Calu3 (cell line): ENCODE data around the gene CDIPT. TPM values are rescaled to one million over a fixed set of nuclear protein-coding genes. Genes with fewer than 3 reads are reported as not detected.

ENCODE experiments used
- BruUV-seq: library from RNA; stranded (reverse); fragments of 400-500 nt; replicated peaks from 2 replicates; lab custom pipeline; 2021; lab: Mats Ljungman, UMichigan
- CTCF ChIA-PET: fragments of 300-600 bp; sonication (Branson Sonifier 250); formaldehyde crosslinking; loops from one replicate; lab custom pipeline; 2022; ENCODE audit warnings: antibody characterized with exemption; lab: Charles Lee
- DNase-seq: peaks from one replicate; pipeline ENCODE4 v3.0.0; 2022
- H3K27ac Mint-ChIP-seq: one replicate; pipeline ENCODE4 v1.8.0; 2022; ENCODE audit warnings: mixed read lengths; ENCODE audit not compliant: unreplicated experiment
- H3K27me3 Mint-ChIP-seq: one replicate; pipeline ENCODE4 v1.8.0; 2022; ENCODE audit warnings: mixed read lengths; ENCODE audit not compliant: unreplicated experiment
- H3K36me3 Mint-ChIP-seq: one replicate; pipeline ENCODE4 v1.8.0; 2022; ENCODE audit warnings: mild to moderate bottlenecking, moderate library complexity, mixed read lengths; ENCODE audit not compliant: insufficient read depth, unreplicated experiment
- H3K4me1 Mint-ChIP-seq: one replicate; pipeline ENCODE4 v1.8.0; 2022; ENCODE audit warnings: mild to moderate bottlenecking, low read depth, mixed read lengths; ENCODE audit not compliant: unreplicated experiment
- H3K4me3 Mint-ChIP-seq: one replicate; pipeline ENCODE4 v1.8.0; 2022; ENCODE audit warnings: mild to moderate bottlenecking, low read depth, moderate library complexity, mixed read lengths; ENCODE audit not compliant: unreplicated experiment
- H3K9me3 Mint-ChIP-seq: one replicate; pipeline ENCODE4 v1.8.0; 2022; ENCODE audit warnings: low read depth, mixed read lengths; ENCODE audit not compliant: unreplicated experiment
- intact Hi-C: fragments of 100-400 bp; cut with micrococcal nuclease; formaldehyde crosslinking; loops from one replicate; pipeline ENCODE4 v1.10.0; 2022; ENCODE audit not compliant: unreplicated experiment
- total RNA-seq: library from RNA; stranded (reverse); gene quantifications from 2 replicates; pipeline ENCODE4 v1.2.3, GENCODE V29; 2022
- TF ChIP-seq, protein P1 (sequence below): fragments of 200-600 bp; IDR thresholded peaks from one replicate; pipeline ENCODE4 v1.8.0; 2022; ENCODE audit warnings: antibody characterized with exemption; ENCODE audit not compliant: unreplicated experiment

The CDIPT gene
- total RNA-seq, 1 experiment from 2014 or later: 62.7 TPM

DNA sequence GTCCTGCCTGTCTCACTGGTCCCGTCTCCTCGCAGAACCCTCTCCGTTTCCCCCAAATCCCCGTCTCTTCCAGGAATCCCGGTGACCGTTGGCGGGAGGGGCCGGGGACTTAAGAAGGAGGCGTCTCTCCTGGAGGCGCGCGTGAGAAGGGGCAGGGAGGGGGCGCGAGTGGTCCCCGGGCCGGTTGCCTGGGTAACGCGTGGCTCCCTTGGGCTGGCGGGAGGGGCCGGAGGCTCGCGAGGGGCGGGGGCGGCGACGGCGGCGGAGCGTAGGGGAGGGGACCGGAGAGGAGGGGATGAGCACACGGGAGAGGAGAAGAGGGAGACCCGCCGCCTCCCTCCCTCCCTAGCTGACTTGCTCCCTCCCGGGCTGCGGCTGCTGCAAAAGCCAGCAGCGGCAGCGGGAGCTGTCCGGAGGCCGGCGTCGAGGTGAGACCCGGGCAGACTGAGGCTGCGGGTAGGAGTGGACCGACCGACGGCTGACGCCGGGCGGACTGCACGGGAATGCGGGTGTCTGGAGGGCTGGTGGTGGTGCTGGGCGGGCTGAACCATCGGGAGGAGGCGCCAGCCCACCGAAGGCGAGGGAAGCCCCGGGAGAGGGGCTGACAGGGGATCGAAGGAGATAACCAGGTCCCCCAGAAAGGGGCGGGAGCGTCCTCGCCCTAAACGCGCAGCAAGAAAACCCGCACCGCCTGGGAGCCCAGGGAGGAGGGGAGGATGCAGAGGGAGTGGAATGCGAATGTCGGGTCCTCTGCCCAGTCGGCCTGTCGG is 50.9 kb downstream of the CDIPT start, which contains the start of gene PRRT2:
Gene PRRT2, plus strand, starts transcription at position 298 of the 770 bp plus-strand sequence. CDS start 862 bp downstream, outside the sequence.
- TF ChIP-seq, protein P1, sequence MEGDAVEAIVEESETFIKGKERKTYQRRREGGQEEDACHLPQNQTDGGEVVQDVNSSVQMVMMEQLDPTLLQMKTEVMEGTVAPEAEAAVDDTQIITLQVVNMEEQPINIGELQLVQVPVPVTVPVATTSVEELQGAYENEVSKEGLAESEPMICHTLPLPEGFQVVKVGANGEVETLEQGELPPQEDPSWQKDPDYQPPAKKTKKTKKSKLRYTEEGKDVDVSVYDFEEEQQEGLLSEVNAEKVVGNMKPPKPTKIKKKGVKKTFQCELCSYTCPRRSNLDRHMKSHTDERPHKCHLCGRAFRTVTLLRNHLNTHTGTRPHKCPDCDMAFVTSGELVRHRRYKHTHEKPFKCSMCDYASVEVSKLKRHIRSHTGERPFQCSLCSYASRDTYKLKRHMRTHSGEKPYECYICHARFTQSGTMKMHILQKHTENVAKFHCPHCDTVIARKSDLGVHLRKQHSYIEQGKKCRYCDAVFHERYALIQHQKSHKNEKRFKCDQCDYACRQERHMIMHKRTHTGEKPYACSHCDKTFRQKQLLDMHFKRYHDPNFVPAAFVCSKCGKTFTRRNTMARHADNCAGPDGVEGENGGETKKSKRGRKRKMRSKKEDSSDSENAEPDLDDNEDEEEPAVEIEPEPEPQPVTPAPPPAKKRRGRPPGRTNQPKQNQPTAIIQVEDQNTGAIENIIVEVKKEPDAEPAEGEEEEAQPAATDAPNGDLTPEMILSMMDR: no peak
- no TSS peak for BruUV-seq
- DNase-seq: peak; percentile 47
- Mint-ChIP-seq H3K27me3 (peaks cover 39% of the 10 kb centered on the region), H3K4me3 (peak within 1 kb of the TSS; percentile 81), H3K36me3 (peaks cover 85% of the 10 kb centered on the region), H3K4me1 (peaks cover 32% of the 10 kb centered on the region), H3K9me3 (no peaks in the 10 kb centered on the region), H3K27ac (peak within 1 kb of the TSS; percentile 28)
- CTCF ChIA-PET: interaction anchor here (0.5 to 0.9 kb wide), 6 partner anchors 10 to 822 kb away, joined by 3 to 6 read pairs (median 4); partner anchors contain the start of gene KIF22
- intact Hi-C loops: loop anchor here (10.0 kb wide), 1 partner anchor 107 kb away; no protein-coding TSS in a partner anchor

DNA sequence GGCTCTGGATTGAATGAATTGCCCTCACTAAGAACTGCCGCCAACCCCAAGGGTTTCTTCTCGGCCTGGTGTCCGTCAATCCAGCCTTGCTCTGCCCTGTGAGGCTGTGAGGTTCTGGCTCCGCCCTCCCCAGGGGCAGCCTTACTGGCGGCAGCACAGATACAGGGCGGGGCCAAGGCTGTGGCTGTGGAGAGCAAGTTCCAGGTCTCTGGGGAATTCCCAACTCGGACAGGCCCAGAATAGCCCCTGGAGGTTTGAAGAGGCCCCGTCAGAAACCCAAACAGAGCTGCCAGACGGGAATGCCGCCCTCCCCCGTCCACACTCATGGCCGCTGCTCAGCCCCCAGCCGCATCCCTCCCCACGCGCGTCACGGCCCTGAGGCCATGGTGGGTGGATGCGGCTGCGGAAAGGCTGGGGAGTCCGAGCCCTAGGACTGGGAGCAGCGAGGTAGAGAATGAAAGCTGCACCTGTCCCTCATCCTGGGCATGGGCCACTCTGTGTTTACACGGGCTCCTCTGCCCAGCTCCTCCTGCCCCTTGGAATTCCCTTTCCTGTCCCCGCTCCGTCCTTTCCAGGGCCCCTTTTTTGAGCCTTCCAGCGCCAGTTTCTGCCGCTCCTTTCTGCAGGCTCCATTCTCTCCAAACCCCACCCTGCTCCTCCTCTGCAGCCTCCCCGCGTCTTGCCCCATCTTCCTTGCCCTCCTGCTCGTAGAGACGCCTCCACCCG is 51.7 kb downstream of the CDIPT start:
- peak; percentile 98 for DNase-seq
- Mint-ChIP-seq H3K9me3 (no peaks in the 10 kb centered on the region), H3K36me3 (peaks cover 85% of the 10 kb centered on the region), H3K4me1 (peaks cover 32% of the 10 kb centered on the region), H3K27me3 (peaks cover 39% of the 10 kb centered on the region), H3K4me3 (peak overlapping the region; percentile 81), H3K27ac (peak overlapping the region; percentile 28)
- TF ChIP-seq, protein P1: no peak
- no TSS peak for BruUV-seq
- intact Hi-C loops: loop anchor here (10.0 kb wide), 1 partner anchor 107 kb away; no protein-coding TSS in a partner anchor
- CTCF ChIA-PET: interaction anchor here (0.5 to 0.9 kb wide), 7 partner anchors 10 to 823 kb away, joined by 3 to 6 read pairs (median 4); partner anchors contain the start of gene KIF22

DNA sequence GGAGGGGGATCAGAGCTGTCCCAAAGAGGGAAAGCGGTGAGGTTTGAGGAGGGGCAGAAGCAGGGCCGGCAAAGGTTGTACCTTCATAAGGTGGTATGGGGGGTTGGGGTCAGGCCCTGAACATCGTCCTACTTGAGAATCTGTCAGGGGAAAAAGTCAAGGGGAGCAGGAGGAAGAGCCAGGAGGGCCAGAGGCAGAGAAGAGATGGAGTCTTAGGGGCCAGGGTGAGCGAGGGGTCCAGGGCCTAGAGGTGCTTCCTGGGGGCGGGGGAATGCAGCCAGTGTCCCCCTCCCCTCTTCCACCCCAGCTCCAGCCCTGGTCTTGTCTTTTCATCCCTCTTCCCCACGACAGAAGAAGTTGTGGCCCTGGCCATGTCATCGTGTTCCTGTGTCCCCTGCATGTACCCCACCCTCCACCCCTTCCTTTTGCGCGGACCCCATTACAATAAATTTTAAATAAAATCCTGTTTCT is 52.3 kb downstream of the CDIPT start:
- H3K4me1 Mint-ChIP-seq: peaks cover 32% of the 10 kb centered on the region

More for the DNA sequence above, 52.3 kb downstream of the CDIPT start:
- TF ChIP-seq, protein P1: no peak
- peak overlapping the region; percentile 28 for H3K27ac Mint-ChIP-seq
- peaks cover 39% of the 10 kb centered on the region for H3K27me3 Mint-ChIP-seq
- H3K36me3 Mint-ChIP-seq: peaks cover 82% of the 10 kb centered on the region
- peak overlapping the region; percentile 81 for H3K4me3 Mint-ChIP-seq
- CTCF ChIA-PET: interaction anchor here (0.5 kb wide), 1 partner anchor 12 kb away, joined by 4 read pairs; no protein-coding TSS in a partner anchor
- H3K9me3 Mint-ChIP-seq: no peaks in the 10 kb centered on the region
- intact Hi-C loops: loop anchor here (10.0 kb wide), 1 partner anchor 106 kb away; no protein-coding TSS in a partner anchor
- BruUV-seq: TSS peak; percentile 54
- DNase-seq: no peak
